OCI-LY1 (cell line): Measurements from ENCODE around the gene PITPNM3.
A peak's percentile ranks its signal among the peaks of the same experiment; 100 is the strongest.

Experiments
- H2AFZ ChIP-seq: fragments of 200-600 bp; sonication (generic), shearing (Covaris generic); 2 replicates; pipeline ENCODE4 v1.6.0; 2014; ENCODE audit warnings: antibody characterized with exemption, mild to moderate bottlenecking, low read length
- H3F3A ChIP-seq: fragments of 200-600 bp; sonication (generic), shearing (Covaris generic); 2 replicates; pipeline ENCODE4 v1.6.0; 2014; ENCODE audit warnings: mild to moderate bottlenecking, antibody characterized with exemption, low read length, moderate library complexity; ENCODE audit not compliant: insufficient read depth
- H3K27ac ChIP-seq: fragments of 200-600 bp; sonication (generic); 2 replicates; pipeline ENCODE4 v1.5.1; 2014; ENCODE audit warnings: low read length, mixed run types, mild to moderate bottlenecking, low read depth; ENCODE audit not compliant: poor library complexity, severe bottlenecking
- H3K27me3 ChIP-seq: fragments of 200-600 bp; sonication (generic); 2 replicates; pipeline ENCODE4 v1.6.0; 2014; ENCODE audit warnings: antibody characterized with exemption, mild to moderate bottlenecking, low read length, moderate library complexity; ENCODE audit not compliant: insufficient read depth
- H3K36me3 ChIP-seq: fragments of 200-600 bp; sonication (generic); 2 replicates; pipeline ENCODE4 v1.6.1; 2014; ENCODE audit warnings: mild to moderate bottlenecking, antibody characterized with exemption, low read length, moderate library complexity, mixed read lengths; ENCODE audit not compliant: insufficient read depth
- H3K4me1 ChIP-seq: fragments of 200-600 bp; sonication (generic); 2 replicates; pipeline ENCODE4 v1.5.1; 2014; ENCODE audit warnings: mild to moderate bottlenecking, low read length, moderate library complexity; ENCODE audit not compliant: insufficient read depth, severe bottlenecking
- H3K4me2 ChIP-seq: fragments of 200-600 bp; sonication (generic), shearing (Covaris generic); 2 replicates; pipeline ENCODE4 v1.6.1; 2014; ENCODE audit warnings: low read length
- H3K4me3 ChIP-seq: fragments of 200-600 bp; sonication (generic); 2 replicates; pipeline ENCODE4 v1.5.1; 2014; ENCODE audit warnings: low read length, low read depth, mild to moderate bottlenecking, mixed read lengths; ENCODE audit not compliant: poor library complexity, severe bottlenecking
- H3K79me2 ChIP-seq: fragments of 200-600 bp; shearing (Covaris generic); 2 replicates; pipeline ENCODE4 v1.6.1; 2016; ENCODE audit warnings: mixed run types, low read length, mixed read lengths; ENCODE audit not compliant: insufficient read depth
- H3K9ac ChIP-seq: fragments of 200-600 bp; sonication (generic), shearing (Covaris generic); 2 replicates; pipeline ENCODE4 v1.6.1; 2014; ENCODE audit warnings: mild to moderate bottlenecking, low read length, mixed read lengths
- H3K9me2 ChIP-seq: fragments of 200-600 bp; sonication (generic), shearing (Covaris generic); 2 replicates; pipeline ENCODE4 v1.6.1; 2014; ENCODE audit warnings: low read depth, mild to moderate bottlenecking, low read length, mixed read lengths
- H3K9me3 ChIP-seq: fragments of 200-600 bp; shearing (Covaris generic); 2 replicates; pipeline ENCODE4 v1.6.1; 2014; ENCODE audit warnings: low read length, mixed read lengths
- H4K20me1 ChIP-seq: fragments of 200-600 bp; sonication (generic), shearing (Covaris generic); 2 replicates; pipeline ENCODE4 v1.6.0; 2016; ENCODE audit warnings: mild to moderate bottlenecking, low read length; ENCODE audit not compliant: insufficient read depth
- CTCF ChIP-seq: fragments of 200-600 bp; sonication (generic), shearing (Covaris generic); IDR thresholded peaks from 2 replicates; pipeline ENCODE4 v1.5.1; 2017; ENCODE audit warnings: mild to moderate bottlenecking, antibody characterized with exemption, low read length, moderate library complexity, mixed read lengths
- EZH2 ChIP-seq: fragments of 200-600 bp; sonication (generic), shearing (Covaris generic); IDR thresholded peaks from 2 replicates; pipeline ENCODE4 v1.8.0; 2017; ENCODE audit warnings: borderline replicate concordance, mixed run types, mild to moderate bottlenecking, antibody characterized with exemption, low read length, moderate library complexity, mixed read lengths

The PITPNM3 gene

GRCh38 chr17:6421700-6422604 is 134.4 kb downstream of the PITPNM3 start:
- no peaks in the 10 kb centered on the region for H3K36me3 ChIP-seq
- H2AFZ ChIP-seq, result no peak overlapping the region
- no peaks in the 10 kb centered on the region for H4K20me1 ChIP-seq
- no peak overlapping the region for H3K4me2 ChIP-seq
- H3K9me3 ChIP-seq, result no peaks in the 10 kb centered on the region
- H3K9me2 ChIP-seq, result no peaks in the 10 kb centered on the region
- no peak overlapping the region for H3K4me3 ChIP-seq
- H3K79me2 ChIP-seq, result no peaks in the 10 kb centered on the region
- no peaks in the 10 kb centered on the region for H3K27me3 ChIP-seq
- H3K9ac ChIP-seq, result no peak overlapping the region
- TF ChIP-seq CTCF (peak; percentile 71), EZH2 (no peak)
- no peaks in the 10 kb centered on the region for H3F3A ChIP-seq
- no peak overlapping the region for H3K27ac ChIP-seq
- H3K4me1 ChIP-seq, result no peaks in the 10 kb centered on the region

- Histone ChIP-seq H3F3A (no peaks in the 10 kb centered on the region), H3K4me1 (no peaks in the 10 kb centered on the region), H3K36me3 (no peaks in the 10 kb centered on the region), H3K4me3 (no peak overlapping the region), H3K79me2 (no peaks in the 10 kb centered on the region), H2AFZ (no peak overlapping the region), H3K9me2 (no peaks in the 10 kb centered on the region), H3K4me2 (no peak overlapping the region), H3K27ac (no peak overlapping the region), H4K20me1 (no peaks in the 10 kb centered on the region), H3K27me3 (no peaks in the 10 kb centered on the region), H3K9ac (no peak overlapping the region), H3K9me3 (no peaks in the 10 kb centered on the region)
- TF ChIP-seq CTCF (peak; percentile 30; the same call in 1 of the 2 replicates), EZH2 (no peak)
These were observed 136.1 kb downstream of the PITPNM3 start for GRCh38 chr17:6420173-6420641.

GRCh38 chr17:6415616-6416015 is 140.7 kb downstream of the PITPNM3 start:
- TF ChIP-seq CTCF (no peak), EZH2 (no peak)
- Histone ChIP-seq H3K9me3 (no peaks in the 10 kb centered on the region), H3K27ac (no peak overlapping the region), H3K9ac (no peak overlapping the region), H3K79me2 (no peaks in the 10 kb centered on the region), H3K4me3 (no peak overlapping the region), H3K9me2 (no peaks in the 10 kb centered on the region), H3F3A (no peaks in the 10 kb centered on the region), H3K4me2 (no peak overlapping the region), H3K36me3 (no peaks in the 10 kb centered on the region), H4K20me1 (no peaks in the 10 kb centered on the region), H2AFZ (no peak overlapping the region), H3K4me1 (no peaks in the 10 kb centered on the region), H3K27me3 (no peaks in the 10 kb centered on the region)
